ENCODE data around the gene BAZ1A.
A peak's percentile ranks its signal among the peaks of the same experiment; 100 is the strongest.
"Not testable (repeated sequence)": the region's sequence is repeated elsewhere in the genome, so short reads cannot be mapped to it uniquely, and the experiment has no call there.

The BAZ1A gene

DNA sequence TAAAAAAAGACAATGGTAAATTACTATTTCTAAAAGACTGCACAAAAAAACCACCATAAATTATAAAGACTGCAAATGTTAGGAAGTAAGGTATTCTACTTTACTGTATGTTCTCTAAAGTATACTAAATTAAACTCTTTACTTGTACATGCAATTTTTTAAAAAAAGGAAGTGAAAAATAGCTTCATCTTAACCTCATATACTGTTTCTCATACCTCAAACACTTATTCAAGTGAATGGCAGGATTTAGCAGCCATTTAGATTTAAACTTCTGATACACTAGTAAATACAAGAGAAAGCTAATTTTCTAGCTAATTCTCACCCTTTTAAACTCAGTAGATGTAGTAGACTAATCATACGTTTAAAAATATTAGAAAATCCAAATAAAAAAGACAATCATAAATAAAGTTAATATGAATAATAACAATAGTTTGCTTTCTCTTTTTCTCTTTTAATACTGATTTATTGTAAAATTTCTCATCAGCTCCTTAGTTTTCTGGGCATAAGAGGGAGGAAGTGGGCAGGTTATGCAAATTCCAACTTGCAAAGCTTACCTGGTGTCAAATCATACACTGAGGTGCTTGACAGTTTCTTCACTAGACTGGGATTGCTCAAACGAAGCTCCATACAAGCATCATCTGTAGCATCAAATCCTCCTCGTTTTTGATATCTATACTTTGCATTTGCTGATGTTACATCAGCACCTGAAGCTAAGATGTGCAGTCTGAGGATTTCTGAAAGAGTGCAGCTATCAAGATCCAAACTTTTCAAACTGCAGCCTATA, 89.7 kb downstream of the BAZ1A start:
- no peak for DNase-seq (ENCODE audit: low read depth in 2 of 2)

GRCh38 chr14:34782031-34782430, 93.1 kb downstream of the BAZ1A start:
- DNase-seq (ENCODE audit: low read depth in 2 of 2) = no peak

DNA sequence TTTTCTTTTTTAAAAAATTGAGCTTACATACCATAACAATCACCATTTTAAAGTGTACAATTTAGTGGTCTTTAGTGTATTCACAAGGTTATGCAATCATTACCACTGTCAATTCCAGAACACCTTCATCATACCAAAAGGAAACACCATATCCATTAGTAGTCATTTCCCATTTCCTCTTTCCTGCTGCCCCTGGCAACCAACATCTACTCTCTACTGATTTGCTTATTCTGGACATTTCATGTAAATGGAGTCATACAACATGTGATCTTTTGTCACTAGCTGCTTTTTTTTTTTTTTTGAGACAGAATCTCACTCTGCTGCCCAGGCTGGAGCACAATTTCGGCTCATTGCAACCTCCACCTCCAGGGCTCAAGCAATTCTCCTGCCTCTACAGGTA, 93.9 kb downstream of the BAZ1A start:
- DNase-seq (ENCODE audit: low read depth in 2 of 2) = peak; percentile 62 to 70

DNA sequence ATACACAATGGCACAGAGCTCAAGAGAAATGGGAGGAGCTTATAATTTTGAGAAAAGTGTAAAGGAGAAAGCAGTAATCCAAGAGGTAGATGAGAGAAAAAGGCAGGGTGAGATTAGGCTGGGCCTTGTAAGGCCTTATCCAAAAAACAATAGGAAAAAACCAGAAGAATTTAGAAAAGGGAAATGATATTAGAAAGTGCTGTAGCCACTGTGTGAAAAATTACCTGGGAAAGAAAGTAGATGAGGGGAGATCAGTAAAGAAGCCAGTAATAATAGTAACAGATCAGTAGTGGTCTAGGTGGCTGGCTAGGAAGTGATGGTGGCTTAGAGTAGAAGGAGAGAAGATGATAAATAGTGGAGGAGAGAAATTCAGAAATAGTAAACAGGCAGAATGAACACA, 94.5 kb downstream of the BAZ1A start:
- no peak for DNase-seq (ENCODE audit: low read depth in 2 of 2)

- DNase-seq (ENCODE audit: low read depth in 2 of 2) = no peak
Observed at GRCh38 chr14:34778744-34779143, 96.4 kb downstream of the BAZ1A start.

GRCh38 chr14:34776611-34777010, 98.5 kb downstream of the BAZ1A start:
- no peak for DNase-seq (ENCODE audit: low read depth in 2 of 2)

GRCh38 chr14:34775922-34776321, 99.2 kb downstream of the BAZ1A start:
- DNase-seq (ENCODE audit: low read depth in 2 of 2) = no peak

GRCh38 chr14:34775342-34775741, 99.8 kb downstream of the BAZ1A start:
- no peak for DNase-seq (ENCODE audit: low read depth in 2 of 2)

DNA sequence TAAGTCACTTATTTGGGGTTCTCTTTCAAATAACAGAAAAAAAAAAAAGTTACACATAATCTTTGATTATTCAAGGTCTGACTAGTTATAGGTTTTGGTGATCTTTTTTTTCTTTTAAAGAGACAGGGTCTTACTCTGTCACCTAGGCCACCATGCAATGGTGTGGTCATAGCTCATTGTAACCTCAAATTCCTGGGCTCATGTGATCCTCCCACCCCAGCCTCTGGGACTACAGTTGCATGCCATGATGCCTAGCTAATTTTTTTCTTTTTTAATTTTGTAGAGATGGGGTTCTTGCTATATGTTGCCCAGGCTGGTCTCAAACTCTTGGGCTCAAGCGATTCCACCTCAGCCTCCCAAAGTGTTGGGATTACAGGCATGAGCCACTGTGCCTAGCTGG, 104.3 kb downstream of the BAZ1A start:
- DNase-seq (ENCODE audit: low read depth in 2 of 2) = no peak

GRCh38 chr14:34766606-34767005, 108.6 kb downstream of the BAZ1A start:
- peak; percentile 43 to 50 for DNase-seq (ENCODE audit: low read depth in 2 of 2)

- DNase-seq (ENCODE audit: low read depth in 2 of 2) = no peak
Observed at GRCh38 chr14:34766060-34766459, 109.1 kb downstream of the BAZ1A start.

DNA sequence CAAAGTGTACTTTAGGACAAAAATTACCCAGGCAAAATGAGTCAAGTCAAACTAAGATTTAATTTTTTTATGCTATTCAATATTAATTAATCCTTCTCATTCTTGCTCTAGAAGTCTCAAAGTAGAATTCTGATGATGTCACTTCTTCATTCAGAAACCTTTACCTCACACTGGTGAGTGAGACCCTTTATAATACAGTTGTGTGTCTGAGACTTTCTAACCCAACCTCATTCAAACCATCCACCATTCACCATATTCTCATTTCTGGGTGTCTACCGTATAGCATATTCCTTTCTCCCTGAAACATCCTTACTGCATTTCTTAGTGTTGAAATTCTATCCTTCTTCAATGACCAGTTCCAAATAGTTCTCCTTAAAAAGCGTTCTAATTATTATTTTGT, 119.9 kb downstream of the BAZ1A start:
- no peak for DNase-seq (ENCODE audit: low read depth in 2 of 2)

- no peak for DNase-seq (ENCODE audit: low read depth in 2 of 2)
Observed at GRCh38 chr14:34754687-34755086, 120.5 kb downstream of the BAZ1A start.

DNA sequence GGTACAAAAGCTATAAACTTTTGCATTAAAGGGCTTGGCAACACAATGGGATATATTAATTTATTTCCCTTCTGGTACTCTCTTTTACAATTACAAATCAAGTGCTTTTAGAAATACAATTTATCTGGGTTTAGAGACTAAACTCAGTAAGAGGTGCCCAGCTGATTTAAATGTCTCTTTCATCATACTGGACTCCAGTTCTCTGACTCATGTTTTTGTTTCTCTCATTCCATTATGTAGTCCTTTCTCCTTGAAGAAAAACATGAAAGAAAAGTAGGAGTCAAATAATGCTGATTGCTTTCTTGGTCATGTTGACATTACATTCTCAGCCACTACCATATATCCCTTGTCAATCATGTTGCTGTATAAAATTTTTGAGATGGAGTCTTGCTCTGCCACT, 124.5 kb downstream of the BAZ1A start:
- DNase-seq (ENCODE audit: low read depth in 2 of 2) = no peak

DNA sequence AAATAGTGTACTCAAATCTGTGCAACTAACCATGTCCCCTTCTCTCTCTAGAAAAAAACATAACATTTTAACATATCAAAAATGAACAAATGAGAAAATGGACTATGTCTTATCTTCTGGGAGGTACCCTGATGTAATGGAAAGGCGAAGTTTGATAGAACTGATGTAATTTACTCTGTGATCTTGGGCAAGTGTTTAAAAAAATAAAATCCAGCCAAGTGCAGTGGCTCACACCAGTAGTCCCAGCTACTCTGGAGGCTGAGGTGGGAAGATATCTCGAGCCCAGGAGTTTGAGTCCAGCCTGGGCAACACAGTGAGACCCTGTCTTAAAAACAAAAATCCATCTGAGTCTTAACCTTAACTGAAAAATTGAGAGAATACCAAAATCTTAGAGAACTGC, 124.9 kb downstream of the BAZ1A start:
- DNase-seq (ENCODE audit: low read depth in 2 of 2) = no peak

DNA sequence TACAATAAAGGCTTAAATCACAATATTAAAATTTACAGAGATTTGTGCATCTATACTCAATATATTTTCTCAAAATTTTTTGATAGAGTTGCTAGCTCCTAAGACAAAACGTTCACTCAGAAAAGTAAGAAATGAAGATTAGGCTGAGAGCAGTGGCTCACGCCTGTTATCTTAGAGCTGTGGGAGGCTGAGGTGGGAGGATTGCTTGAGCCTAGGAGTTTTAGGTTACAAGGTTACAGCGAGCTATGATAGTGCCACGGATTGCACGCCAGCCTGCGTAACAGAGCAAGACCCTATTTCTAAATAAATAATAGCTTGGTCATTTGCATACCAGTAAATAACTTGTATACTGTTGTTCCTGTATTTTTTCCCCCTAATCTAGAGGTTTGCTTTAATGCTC, 125.8 kb downstream of the BAZ1A start:
- no peak for DNase-seq (ENCODE audit: low read depth in 2 of 2)

- DNase-seq (ENCODE audit: low read depth in 2 of 2) = no peak
Observed at GRCh38 chr14:34742270-34743115, 132.7 kb downstream of the BAZ1A start.

- DNase-seq (ENCODE audit: low read depth in 2 of 2) = no peak
Observed at GRCh38 chr14:34741840-34742239, 133.3 kb downstream of the BAZ1A start.

- not testable (repeated sequence) for DNase-seq (ENCODE audit: low read depth in 2 of 2)
Observed at GRCh38 chr14:34740139-34740538, 135.0 kb downstream of the BAZ1A start.

DNA sequence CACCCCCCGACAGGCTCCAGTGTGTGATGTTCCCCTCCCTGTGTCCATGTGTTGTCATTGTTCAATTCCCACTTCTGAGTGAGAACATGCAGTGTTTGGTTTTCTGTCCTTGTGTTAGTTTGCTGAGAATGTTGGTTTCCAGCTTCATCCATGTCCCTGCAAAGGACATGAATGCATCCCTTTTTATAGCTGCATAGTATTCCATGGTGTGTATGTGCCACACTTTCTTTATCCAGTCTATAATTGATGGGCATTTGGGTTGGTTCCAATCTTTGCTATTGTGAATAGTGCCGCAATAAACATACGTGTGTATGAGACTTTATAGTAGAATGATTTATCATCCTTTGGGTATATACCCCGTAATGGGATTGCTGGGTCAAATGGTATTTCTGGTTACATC, 138.1 kb downstream of the BAZ1A start:
- DNase-seq (ENCODE audit: low read depth in 2 of 2) = not testable (repeated sequence)

DNA sequence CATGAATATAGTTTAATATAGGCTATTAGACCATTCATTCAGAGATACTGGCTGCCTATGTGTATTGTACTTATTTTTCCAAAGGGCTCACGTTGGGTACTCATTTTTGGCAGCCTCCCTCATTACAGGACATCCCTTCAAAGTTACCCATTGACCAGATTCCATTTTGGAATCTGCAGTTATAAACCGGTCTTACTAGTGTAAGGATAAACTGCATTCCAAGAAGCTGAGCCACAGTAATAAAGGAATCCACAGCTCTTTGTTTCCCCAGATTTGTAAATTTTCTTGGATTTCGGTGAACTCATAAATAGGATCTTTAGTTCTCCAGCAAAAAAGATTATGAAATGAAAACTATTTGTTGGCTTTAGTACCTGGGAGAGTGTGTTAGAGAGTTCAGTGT, 141.9 kb downstream of the BAZ1A start:
- peak in 1 of 2 experiments; percentile 34 for DNase-seq (ENCODE audit: low read depth in 2 of 2)

GRCh38 chr14:34732802-34733201, 142.4 kb downstream of the BAZ1A start:
- DNase-seq (ENCODE audit: low read depth in 2 of 2) = no peak

- DNase-seq (ENCODE audit: low read depth in 2 of 2) = no peak
Observed at GRCh38 chr14:34723867-34724266, 151.3 kb downstream of the BAZ1A start.

Data from fibroblast of skin of left biceps (primary cell).